ENCODE results near the gene ATP6V0C. TPM values are rescaled to one million over a fixed set of nuclear protein-coding genes. Genes with fewer than 3 reads are reported as not detected.
"Not testable (repeated sequence)": the region's sequence is repeated elsewhere in the genome, so short reads cannot be mapped to it uniquely, and the experiment has no call there.

The ATP6V0C gene
- total RNA-seq, 2 donors from 2014 or later, result 114 to 164 TPM

DNA sequence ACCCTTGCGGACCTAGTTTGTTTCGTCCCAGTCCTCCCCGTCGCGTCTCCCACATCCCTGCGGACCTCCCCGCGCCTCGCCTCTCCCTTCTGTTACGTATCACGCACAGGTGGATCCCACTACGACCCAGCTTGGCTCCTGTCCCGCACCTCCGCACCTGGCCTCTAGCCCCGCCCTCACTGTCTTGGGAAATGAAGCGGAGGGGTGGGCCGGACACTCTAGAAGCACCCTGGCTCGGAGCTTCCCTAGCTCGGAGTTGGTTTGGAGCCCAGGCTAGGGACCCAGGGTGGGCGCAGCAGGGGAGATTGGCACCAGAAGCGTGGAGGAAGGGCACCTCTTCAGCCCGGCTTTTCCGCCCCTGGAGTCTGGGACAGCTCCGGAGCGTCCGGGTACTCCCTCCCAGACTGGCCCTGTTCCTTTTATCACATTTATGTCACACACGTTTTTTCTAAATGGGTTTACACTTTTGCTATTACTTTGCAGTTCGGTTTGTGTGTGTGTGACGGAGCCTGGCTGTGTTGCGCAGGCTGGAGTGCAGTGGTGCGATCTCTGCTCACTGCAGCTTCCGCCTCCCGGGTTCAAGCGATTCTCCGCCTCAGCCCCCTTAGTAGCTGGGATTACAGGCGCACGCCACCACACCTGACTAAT is 18.9 kb downstream of the ATP6V0C start:
- Histone ChIP-seq H3K27me3 (replicated peaks; ENCODE audit: insufficient read depth) (no peaks in the 10 kb centered on the region), H3K36me3 (peaks cover 7% of the 10 kb centered on the region in 2 donors), H3K9me3 (no peaks in the 10 kb centered on the region), H3K27ac (peak overlapping the region; percentile 93 to 97), H3K4me3 (peak overlapping the region; percentile 49 to 62), H3K4me1 (replicated peaks) (peaks cover 6% of the 10 kb centered on the region)
- peak; percentile 88 for DNase-seq (ENCODE audit: low spot score)
- TF ChIP-seq POLR2A (IDR thresholded peaks at IDR 0.05) (peak; percentile 64), POLR2AphosphoS5 (IDR thresholded peaks at IDR 0.05) (peak; percentile 65)
- TF ChIP-seq, protein P1, sequence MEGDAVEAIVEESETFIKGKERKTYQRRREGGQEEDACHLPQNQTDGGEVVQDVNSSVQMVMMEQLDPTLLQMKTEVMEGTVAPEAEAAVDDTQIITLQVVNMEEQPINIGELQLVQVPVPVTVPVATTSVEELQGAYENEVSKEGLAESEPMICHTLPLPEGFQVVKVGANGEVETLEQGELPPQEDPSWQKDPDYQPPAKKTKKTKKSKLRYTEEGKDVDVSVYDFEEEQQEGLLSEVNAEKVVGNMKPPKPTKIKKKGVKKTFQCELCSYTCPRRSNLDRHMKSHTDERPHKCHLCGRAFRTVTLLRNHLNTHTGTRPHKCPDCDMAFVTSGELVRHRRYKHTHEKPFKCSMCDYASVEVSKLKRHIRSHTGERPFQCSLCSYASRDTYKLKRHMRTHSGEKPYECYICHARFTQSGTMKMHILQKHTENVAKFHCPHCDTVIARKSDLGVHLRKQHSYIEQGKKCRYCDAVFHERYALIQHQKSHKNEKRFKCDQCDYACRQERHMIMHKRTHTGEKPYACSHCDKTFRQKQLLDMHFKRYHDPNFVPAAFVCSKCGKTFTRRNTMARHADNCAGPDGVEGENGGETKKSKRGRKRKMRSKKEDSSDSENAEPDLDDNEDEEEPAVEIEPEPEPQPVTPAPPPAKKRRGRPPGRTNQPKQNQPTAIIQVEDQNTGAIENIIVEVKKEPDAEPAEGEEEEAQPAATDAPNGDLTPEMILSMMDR (IDR thresholded peaks at IDR 0.05), result no peak
- WGBS, result 3% methylated on average over 37 of the region's 37 CpGs
- intact Hi-C loops (cut with DNase I), result loop anchor here (10.0 kb wide), 1 partner anchor 62 kb away; no protein-coding TSS in a partner anchor

DNA sequence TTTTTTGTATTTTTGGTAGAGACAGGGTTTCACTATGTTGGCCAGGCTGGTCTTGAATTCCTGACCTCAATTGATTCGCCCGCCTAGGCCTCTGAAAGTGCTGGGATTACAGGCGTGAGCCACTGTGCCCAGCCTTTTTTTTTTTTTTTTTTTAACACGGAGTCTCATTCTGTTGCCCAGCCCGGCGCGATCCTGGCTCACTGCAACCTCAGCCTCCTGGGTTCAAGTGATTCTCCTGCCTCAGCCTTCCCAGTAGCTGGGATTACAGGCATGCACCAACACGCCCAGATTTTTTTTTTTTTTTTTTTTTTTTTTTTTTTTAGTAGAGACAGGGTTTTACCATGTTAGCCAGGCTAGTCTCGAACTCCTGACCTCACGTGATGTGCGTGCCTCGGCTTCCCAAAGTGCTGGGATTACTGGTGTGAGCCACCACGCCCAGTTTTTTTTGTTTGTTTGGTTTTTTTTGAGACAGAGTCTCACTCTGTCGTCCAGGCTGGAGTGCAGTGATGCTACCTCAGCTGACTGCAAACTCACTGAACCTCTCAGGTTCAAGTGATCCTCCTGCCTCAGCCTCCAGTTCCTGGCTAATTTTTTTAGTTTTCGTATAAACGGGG is 19.5 kb downstream of the ATP6V0C start:
- intact Hi-C loops (cut with DNase I), result loop anchor here (10.0 kb wide), 1 partner anchor 62 kb away; no protein-coding TSS in a partner anchor
- not testable (repeated sequence) for H3K27me3 ChIP-seq (replicated peaks; ENCODE audit: insufficient read depth); H3K4me1 ChIP-seq (replicated peaks); DNase-seq (ENCODE audit: low spot score); H3K36me3 ChIP-seq; H3K9me3 ChIP-seq
- peak overlapping the region; percentile 93 to 97 for H3K27ac ChIP-seq
- peak overlapping the region; percentile 49 to 62 for H3K4me3 ChIP-seq
- WGBS, result 21% methylated on average over 16 of the region's 16 CpGs

DNA sequence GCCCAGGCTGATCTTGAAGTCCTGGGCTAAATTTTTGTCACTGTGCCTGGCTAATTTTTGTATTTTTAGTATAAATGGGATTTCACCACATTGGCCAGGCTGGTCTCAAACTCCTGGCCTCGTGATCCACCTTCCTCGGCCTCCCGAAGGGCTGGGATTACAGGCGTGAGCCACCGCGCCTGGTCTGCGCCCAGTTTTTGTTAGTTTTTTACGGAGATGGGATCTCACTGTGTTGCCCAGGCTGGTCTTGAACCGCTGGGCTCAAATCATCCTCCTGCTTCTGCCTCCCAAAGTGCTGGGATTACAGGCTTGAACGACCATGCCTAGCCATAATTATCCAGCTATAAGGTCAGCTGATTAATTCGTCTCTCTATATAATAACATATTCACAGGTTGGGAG is 20.2 kb downstream of the ATP6V0C start:
- Histone ChIP-seq H3K4me1 (replicated peaks) (peaks cover 6% of the 10 kb centered on the region), H3K4me3 (no peak overlapping the region), H3K9me3 (no peaks in the 10 kb centered on the region), H3K36me3 (peaks cover 0 to 7% of the 10 kb centered on the region in 2 donors), H3K27me3 (replicated peaks; ENCODE audit: insufficient read depth) (no peaks in the 10 kb centered on the region), H3K27ac (no peak overlapping the region)
- WGBS, result 85% methylated on average over 11 of the region's 11 CpGs
- intact Hi-C loops (cut with DNase I), result loop anchor here (2.0 to 10.0 kb wide), 2 partner anchors 19 to 61 kb away; no protein-coding TSS in a partner anchor
- DNase-seq (ENCODE audit: low spot score), result no peak
- TF ChIP-seq, protein P1 (IDR thresholded peaks at IDR 0.05), result no peak
- TF ChIP-seq POLR2AphosphoS5 (IDR thresholded peaks at IDR 0.05), result no peak
- TF ChIP-seq POLR2A (IDR thresholded peaks at IDR 0.05), result no peak

DNA sequence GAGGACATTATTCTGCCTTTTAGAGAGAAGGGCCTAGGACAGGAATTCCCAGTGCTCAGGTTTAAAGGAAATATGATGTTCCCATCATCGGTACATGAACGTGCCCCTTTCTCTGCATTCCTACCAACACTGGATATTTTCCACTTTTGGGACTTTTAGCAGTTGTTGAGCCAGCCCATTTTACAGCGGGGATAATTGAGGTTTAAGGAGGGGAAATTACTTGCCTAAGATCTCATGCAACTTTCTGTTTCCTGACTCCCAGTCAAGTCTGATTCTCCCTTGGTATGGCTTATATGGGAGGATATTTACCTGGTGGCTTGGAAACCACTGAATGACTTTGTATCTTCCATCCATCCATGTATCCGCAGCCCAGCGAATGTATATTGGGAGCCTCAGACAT is 20.6 kb downstream of the ATP6V0C start:
- H3K4me3 ChIP-seq; H3K4me1 ChIP-seq (replicated peaks); DNase-seq (ENCODE audit: low spot score); H3K27me3 ChIP-seq (replicated peaks; ENCODE audit: insufficient read depth); H3K36me3 ChIP-seq; H3K27ac ChIP-seq; H3K9me3 ChIP-seq: not testable (repeated sequence)
- intact Hi-C loops (cut with DNase I), result loop anchor here (2.0 to 10.0 kb wide), 2 partner anchors 20 to 60 kb away; no protein-coding TSS in a partner anchor
- 86% methylated on average over 5 of the region's 5 CpGs for WGBS

DNA sequence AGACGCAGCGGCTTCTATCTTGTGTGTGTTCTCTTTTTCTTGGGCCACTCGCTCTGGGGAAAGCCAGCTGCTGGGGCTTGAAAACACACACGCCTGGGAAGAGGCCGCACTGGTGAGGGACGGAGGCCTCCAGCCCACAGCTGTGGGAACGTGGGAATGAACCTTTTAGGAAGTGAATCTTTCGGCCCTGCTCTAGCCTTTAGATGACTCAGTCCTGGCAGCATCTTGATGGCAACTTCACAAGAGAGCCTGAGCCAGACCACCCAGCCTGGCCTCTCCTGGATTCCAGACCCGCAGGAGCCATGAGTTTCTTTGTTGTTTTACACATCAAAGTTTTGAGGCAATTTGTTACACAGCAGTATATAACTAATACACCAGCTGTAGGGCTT is 21.9 kb downstream of the ATP6V0C start:
- Histone ChIP-seq H3K4me3 (no peak overlapping the region), H3K36me3 (no peaks in the 10 kb centered on the region), H3K4me1 (replicated peaks) (peaks cover 6% of the 10 kb centered on the region), H3K9me3 (no peaks in the 10 kb centered on the region), H3K27me3 (replicated peaks; ENCODE audit: insufficient read depth) (no peaks in the 10 kb centered on the region), H3K27ac (no peak overlapping the region)
- no peak for TF ChIP-seq POLR2A (IDR thresholded peaks at IDR 0.05)
- TF ChIP-seq, protein P1 (IDR thresholded peaks at IDR 0.05), result no peak
- no peak for TF ChIP-seq POLR2AphosphoS5 (IDR thresholded peaks at IDR 0.05)
- no peak for DNase-seq (ENCODE audit: low spot score)
- 77% methylated on average over 9 of the region's 9 CpGs for WGBS
- intact Hi-C loops (cut with DNase I), result loop anchor here (2.0 to 10.0 kb wide), 3 partner anchors 21 to 137 kb away; no protein-coding TSS in a partner anchor

Measured in prostate gland (tissue), 2 donors.